AML-193 (cell line): Measurements from ENCODE around the gene DHCR7.

Experiments used
- DNase-seq, 2 experiments: peaks; one replicate each; lab custom pipeline; 2025; lab: John Stamatoyannopoulos, UW

The DHCR7 gene

DNA sequence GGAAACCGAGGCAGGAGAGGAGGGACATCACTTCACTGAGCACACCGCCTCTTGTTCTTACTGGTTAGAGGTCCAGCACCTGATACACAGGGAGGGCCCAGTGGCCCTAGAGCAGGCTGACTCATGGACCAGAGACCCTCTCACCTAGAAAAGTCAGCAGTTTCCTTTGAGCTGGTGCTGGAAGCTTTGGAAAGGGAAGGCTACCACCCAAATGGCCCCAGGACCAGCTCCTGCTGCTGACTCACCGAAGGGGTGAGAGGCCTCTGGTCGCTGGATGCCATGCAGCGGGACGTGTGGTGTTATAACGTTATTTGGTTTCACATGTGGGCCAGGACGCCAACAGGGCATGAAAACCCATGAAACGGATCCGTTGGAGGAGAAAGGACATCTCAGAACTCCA, 8.6 kb upstream of the DHCR7 start:
- no peak for DNase-seq

DNA sequence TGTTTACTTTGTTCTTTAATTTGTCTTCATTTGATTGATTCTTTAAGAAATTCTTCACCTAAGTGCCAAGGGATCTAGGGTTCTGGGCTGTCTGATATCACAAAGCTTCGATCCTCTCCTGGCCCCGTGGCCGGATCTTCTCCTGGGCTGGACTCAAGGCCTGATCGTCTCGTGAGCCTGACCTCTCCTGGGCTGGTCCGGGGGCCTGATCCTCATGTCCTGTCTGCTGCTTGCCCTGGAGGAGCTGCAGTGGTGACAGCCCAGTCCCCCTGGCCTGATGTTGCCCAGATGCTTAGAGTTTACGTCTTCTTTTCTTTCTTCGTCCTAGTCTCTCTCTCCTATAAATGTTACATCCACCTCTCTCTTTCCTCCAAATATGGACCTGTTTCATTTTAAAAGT, 8.1 kb upstream of the DHCR7 start:
- no peak for DNase-seq

DNA sequence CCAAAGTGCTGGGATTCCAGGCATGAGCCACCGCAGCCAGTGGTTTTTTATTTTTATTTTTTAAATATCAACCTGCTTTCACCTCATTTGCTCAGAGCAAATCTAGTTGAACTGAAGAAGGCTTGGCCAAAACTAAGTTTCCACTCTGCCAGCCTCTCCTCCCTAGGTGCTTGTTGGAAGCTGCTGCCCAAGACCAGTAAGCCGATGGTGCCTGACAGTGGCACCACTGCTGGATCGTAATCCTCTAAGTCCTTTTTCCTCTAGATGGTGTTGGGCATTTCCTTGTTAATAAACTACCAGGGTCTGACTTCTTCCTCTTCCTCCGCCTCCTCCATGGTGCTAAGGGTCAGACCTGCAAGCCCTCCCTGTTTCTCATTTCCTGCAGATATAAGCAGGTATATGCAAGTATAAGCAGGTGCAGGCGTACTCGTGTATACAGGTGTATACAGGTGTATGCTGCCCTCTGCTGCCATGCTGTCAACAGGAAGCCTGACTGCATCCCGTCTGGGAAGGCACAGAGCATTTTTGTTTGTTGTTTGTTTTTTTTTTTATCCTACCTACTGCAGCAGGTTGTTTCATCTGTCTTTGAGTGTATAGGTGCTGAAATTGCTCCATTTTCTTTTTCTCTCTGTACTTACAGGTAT, 6.4 kb upstream of the DHCR7 start:
- no peak for DNase-seq

GRCh38 chr11:71453918-71454304, 5.7 kb upstream of the DHCR7 start:
- DNase-seq: no peak

GRCh38 chr11:71453037-71453917, 5.1 kb upstream of the DHCR7 start, which contains the start of gene NADSYN1:
Gene NADSYN1, plus strand, starts transcription at chr11:71453203. Its CDS starts 94 bp downstream, at chr11:71453297.
- peak; percentile 78 to 84 for DNase-seq

DNA sequence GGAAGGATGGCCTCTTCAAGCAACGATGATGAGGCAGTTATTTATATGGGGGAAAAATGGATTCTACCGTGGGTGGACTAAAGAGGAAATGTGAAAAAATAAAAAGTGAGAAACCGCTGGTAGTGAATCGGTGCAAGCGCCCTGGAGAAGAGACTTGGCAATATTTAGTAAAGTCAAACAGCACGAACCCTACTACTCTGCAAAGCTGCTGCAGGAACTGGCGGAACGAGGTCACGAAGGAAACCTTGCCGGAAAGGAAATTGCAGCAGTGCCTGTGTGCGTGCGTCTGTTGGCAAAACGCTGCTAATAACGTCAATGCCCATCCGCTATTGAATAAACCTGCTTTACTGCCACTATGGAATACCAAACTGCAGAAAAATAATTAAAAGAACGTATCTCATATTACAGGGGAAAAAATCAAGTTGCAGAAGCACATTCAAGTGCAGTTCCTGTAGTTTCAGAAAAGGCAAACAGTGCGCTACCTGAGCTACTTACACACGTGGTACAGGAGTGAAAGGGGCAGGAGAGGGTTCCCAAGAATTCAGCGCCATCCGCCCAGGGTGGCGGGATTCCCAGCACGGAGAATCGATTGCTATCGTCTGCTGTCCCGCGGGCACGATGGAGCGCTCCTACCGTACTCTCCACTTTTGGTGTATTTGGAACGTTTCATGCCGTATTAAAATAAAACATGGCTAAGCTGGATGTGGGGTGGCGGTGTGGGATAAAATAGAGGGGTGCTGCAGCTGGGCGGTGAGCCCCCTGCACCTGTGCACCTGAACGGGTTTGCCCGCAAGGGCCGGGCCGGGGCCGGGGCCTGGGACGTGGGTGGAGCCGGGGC, 4.2 kb upstream of the DHCR7 start:
- peak; percentile 82 to 87 for DNase-seq

DNA sequence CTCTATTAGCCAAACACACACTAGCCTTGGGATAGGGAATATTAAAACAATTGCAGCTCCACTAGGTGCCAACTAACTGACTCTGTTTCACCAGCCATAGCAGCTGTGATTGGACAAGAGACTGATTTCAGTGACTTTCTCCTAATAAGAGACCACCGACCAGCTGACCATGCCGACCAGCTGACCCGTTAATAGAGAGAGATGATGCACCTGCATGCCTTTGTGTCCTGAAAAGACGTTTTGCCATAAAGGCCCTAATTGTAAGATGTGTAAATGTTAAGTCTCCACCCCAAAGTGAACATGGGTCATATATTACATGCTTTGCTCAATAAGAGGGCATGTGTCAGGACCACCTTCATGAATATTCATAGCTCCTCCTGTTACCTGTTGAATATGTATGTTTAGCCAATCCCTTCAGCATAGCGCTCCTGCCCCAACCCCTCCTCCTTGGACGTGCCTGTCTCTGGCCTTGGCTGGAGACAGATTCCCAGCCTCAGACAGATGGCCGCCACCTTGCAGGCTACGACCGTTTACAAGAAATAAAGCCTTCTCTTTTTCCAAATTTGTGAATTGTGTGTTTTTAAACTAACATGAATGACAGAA, 3.5 kb upstream of the DHCR7 start:
- peak in 1 of 2 experiments; percentile 31 for DNase-seq

DNA sequence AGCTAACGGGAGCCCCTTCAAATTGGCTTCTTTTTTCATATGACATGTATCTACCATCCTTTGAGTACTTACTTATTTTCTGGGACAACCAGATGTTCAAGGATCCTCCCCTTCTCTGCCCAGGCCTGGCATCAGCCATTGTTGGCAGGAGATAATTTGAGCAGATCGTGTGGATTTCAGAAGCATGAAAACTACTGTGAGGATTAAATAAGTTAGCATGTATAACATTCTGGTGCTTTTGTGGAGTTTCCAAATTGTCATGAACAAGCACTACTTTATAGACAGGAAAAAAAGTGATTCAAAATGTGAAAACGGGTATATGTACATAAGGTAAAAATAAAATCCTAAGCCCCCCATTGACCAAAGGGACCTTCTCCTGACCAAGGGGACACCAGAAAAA, 2.7 kb upstream of the DHCR7 start:
- DNase-seq: no peak

- DNase-seq: no peak
Measured at GRCh38 chr11:71450507-71450906, 2.3 kb upstream of the DHCR7 start.

DNA sequence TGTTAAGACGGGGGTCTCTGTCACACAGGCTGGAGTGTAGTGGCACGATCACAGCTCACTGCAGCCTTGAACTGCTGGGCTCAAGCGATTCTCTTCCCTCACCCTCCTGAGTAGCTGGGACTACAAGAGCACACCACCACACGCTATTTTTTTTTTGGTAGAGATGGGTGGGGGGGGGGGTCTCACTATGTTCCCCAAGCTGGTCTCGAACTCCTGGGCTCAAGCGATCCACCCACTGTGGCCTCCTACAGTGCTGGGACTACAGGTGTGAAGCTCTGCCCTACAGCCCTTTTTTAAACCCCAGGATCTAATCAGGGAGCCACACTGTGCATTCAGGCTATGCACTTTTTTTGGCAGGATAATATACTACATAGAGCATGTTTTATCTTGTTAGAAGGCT, 1.4 kb upstream of the DHCR7 start:
- no peak for DNase-seq

DNA sequence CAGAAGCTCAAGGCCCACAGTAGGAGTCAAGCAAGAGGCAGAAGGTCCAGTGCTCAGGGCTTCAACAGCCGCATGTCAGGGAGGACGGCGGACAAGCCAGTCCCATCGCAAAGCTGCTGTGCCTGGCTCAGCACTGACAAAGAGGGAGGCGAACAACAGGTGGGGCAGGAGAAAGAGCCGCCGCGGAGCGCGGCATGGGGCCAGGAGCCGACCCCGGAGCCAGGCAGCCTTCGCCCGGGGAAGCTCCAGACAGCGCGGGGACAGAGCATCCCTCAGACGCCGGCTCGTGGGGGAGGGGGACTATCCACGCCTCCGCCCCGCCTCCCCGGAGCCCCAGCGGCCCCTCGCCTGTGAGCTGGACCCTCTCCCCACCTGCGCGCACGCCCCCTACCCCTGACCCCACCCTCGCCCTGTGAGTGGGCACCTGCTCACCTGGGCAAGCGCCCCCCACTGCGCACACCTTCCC, 369 bp downstream of the DHCR7 start:
- DNase-seq: no peak

DNA sequence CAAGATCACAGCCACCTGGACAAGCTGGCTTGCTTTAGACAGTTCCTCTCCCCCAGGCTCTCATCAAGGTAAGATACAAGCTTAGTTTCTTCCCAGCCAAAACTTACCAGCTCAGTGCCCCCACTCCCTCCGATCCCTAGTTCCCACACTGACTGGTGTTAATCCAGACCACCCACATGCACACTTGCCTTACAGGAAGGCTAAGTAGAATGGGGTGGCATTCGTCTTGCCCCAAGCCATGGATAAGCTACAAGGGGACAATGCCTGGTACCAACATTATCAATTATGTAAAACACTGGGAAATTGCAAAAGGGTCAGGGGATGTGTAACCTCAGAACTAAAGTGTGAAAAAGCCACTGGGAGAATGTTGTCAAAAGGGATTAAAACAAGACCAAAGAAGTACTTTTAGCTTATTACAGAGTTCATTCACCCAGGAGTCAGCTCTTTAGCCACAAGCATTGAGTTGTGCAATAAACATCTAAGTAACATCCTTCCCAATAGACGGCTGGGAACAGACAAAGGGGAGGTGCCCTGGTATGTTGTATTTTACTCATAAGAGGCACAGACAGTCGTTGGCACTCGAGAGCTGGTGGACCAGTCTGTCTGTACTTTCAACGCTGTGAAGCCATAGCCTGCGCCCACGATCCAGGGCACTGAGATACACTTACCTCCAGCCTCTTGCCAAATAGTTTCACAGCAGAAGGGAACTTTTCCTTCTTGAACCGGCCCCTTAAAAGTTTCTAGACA, 1.1 kb downstream of the DHCR7 start:
- DNase-seq: peak; percentile 87

GRCh38 chr11:71446150-71446549, 2.0 kb downstream of the DHCR7 start:
- no peak for DNase-seq

DNA sequence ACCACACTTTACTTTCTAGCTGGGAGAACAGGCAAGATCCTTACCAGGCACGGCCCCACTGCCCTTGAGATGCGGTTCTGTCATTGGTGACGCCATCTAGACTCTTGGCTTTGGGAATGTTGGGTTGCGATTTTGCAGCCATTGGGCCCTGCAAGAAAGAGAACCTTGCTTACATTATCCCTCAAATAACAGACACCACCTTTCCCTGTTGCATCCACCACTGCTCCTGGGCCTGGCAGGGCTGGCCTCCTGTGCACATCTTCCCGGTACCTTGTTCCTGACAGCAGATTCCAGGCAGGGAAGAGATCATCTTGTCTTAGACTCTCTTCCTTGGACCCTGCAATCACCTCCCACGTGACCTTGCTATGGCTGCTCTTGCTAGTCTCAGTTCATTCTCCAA, 3.4 kb downstream of the DHCR7 start:
- no peak for DNase-seq

- no peak for DNase-seq
Measured at GRCh38 chr11:71443736-71444445, 4.3 kb downstream of the DHCR7 start.

DNA sequence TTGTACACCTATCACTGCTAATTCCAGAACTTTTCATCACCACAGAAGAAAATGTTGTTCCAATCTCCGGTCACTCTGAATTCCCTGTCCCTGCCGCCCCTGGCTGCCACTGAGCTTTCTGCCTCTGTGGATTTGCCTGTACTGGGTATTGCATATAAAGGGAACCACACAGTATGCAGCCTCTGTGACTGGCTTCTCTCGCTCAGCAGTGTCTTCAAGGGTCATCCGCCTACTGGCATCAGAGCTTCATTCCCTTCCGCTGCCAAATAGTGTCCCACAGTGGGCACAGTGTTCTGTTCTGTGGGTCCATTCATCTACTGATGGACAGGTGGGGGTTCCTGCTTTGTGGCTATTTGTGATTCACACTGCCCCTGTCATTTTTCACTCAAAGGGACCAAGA, 5.3 kb downstream of the DHCR7 start:
- DNase-seq: no peak

- DNase-seq: no peak
Measured at GRCh38 chr11:71442123-71442522, 6.1 kb downstream of the DHCR7 start.

GRCh38 chr11:71441251-71441650, 6.9 kb downstream of the DHCR7 start:
- no peak for DNase-seq

- DNase-seq: no peak
Measured at GRCh38 chr11:71440021-71440755, 8.0 kb downstream of the DHCR7 start.

- DNase-seq: no peak
Measured at GRCh38 chr11:71438650-71439049, 9.5 kb downstream of the DHCR7 start.
